ENCODE measurements around the gene FCN3. TPM values are rescaled to one million over a fixed set of nuclear protein-coding genes. Genes with fewer than 3 reads are reported as not detected.

FCN3 gene
- total and polyA plus RNA-seq, 2 experiments from 2014 or later = not detected

GRCh38 chr1:27367160-27367650 lies 7.4 kb downstream of the FCN3 start:
- H3K79me2 ChIP-seq = no peaks in the 10 kb centered on the region
- no peaks in the 10 kb centered on the region for H3K9me2 ChIP-seq (replicated peaks; ENCODE audit: insufficient read depth)
- no peaks in the 10 kb centered on the region for H3K9me3 ChIP-seq (ENCODE audit: low read depth)
- WGBS (ENCODE audit: low lambda C conversion rate, missing lambda C conversion rate) = 36% methylated on average over 8 of the region's 8 CpGs
- no peaks in the 10 kb centered on the region for H4K20me1 ChIP-seq (ENCODE audit: insufficient read depth, poor library complexity, severe bottlenecking)
- DNase-seq (ENCODE audit: low spot score) = no peak
- H3K27ac ChIP-seq = peak overlapping the region; percentile 90
- peak overlapping the region; percentile 60 for H3K4me3 ChIP-seq
- TF ChIP-seq EZH2phosphoT487 (IDR thresholded peaks at IDR 0.05; ENCODE audit: low read depth, severe bottlenecking, unreplicated experiment) (no peak), EZH2 (IDR thresholded peaks at IDR 0.05; ENCODE audit: borderline replicate concordance) (no peak), CTCF (IDR thresholded peaks at IDR 0.05; ENCODE audit: poor library complexity) (no peak)
- H3K4me2 ChIP-seq = peak overlapping the region; percentile 98
- H3K4me1 ChIP-seq (ENCODE audit: insufficient read depth) = peaks cover 7% of the 10 kb centered on the region
- no peaks in the 10 kb centered on the region for H3K27me3 ChIP-seq
- H2AFZ ChIP-seq = peak overlapping the region; percentile 98
- H3K36me3 ChIP-seq (replicated peaks; ENCODE audit: insufficient read depth, low read depth) = no peaks in the 10 kb centered on the region

GRCh38 chr1:27366411-27367159 lies 8.0 kb downstream of the FCN3 start, which contains the start of gene MAP3K6:
MAP3K6 (minus strand) TSS chr1:27366961; CDS start chr1:27366597, 364 bp downstream.
- Histone ChIP-seq H3K79me2 (no peaks in the 10 kb centered on the region), H3K4me2 (peak within 1 kb of the TSS; percentile 98), H3K27me3 (no peaks in the 10 kb centered on the region), H3K4me3 (peak within 1 kb of the TSS; percentile 60), H3K36me3 (replicated peaks; ENCODE audit: insufficient read depth, low read depth) (no peaks in the 10 kb centered on the region), H3K27ac (peak within 1 kb of the TSS; percentile 90), H2AFZ (peak within 1 kb of the TSS; percentile 98), H3K9me2 (replicated peaks; ENCODE audit: insufficient read depth) (no peaks in the 10 kb centered on the region), H3K9me3 (ENCODE audit: low read depth) (no peaks in the 10 kb centered on the region), H3K4me1 (ENCODE audit: insufficient read depth) (peaks cover 7% of the 10 kb centered on the region), H4K20me1 (ENCODE audit: insufficient read depth, poor library complexity, severe bottlenecking) (no peaks in the 10 kb centered on the region)
- 1% methylated on average over 55 of the region's 67 CpGs for WGBS (ENCODE audit: low lambda C conversion rate, missing lambda C conversion rate)
- peak; percentile 92 for DNase-seq (ENCODE audit: low spot score)
- TF ChIP-seq CTCF (IDR thresholded peaks at IDR 0.05; ENCODE audit: poor library complexity) (peak; percentile 47), EZH2 (IDR thresholded peaks at IDR 0.05; ENCODE audit: borderline replicate concordance) (no peak), EZH2phosphoT487 (IDR thresholded peaks at IDR 0.05; ENCODE audit: low read depth, severe bottlenecking, unreplicated experiment) (no peak)

- Histone ChIP-seq H3K27ac (peak overlapping the region; percentile 90), H4K20me1 (ENCODE audit: insufficient read depth, poor library complexity, severe bottlenecking) (no peaks in the 10 kb centered on the region), H2AFZ (peak overlapping the region; percentile 64), H3K9me3 (ENCODE audit: low read depth) (no peaks in the 10 kb centered on the region), H3K36me3 (replicated peaks; ENCODE audit: insufficient read depth, low read depth) (no peaks in the 10 kb centered on the region), H3K4me3 (peak overlapping the region; percentile 47), H3K4me1 (ENCODE audit: insufficient read depth) (peaks cover 7% of the 10 kb centered on the region), H3K9me2 (replicated peaks; ENCODE audit: insufficient read depth) (no peaks in the 10 kb centered on the region), H3K4me2 (peak overlapping the region; percentile 98), H3K27me3 (no peaks in the 10 kb centered on the region), H3K79me2 (no peaks in the 10 kb centered on the region)
- WGBS (ENCODE audit: low lambda C conversion rate, missing lambda C conversion rate) = 1% methylated on average over 21 of the region's 30 CpGs
- DNase-seq (ENCODE audit: low spot score) = peak; percentile 87
- TF ChIP-seq EZH2 (IDR thresholded peaks at IDR 0.05; ENCODE audit: borderline replicate concordance) (no peak), CTCF (IDR thresholded peaks at IDR 0.05; ENCODE audit: poor library complexity) (no peak), EZH2phosphoT487 (IDR thresholded peaks at IDR 0.05; ENCODE audit: low read depth, severe bottlenecking, unreplicated experiment) (no peak)
Measured at GRCh38 chr1:27366113-27366410, 8.6 kb downstream of the FCN3 start.

Data from hepatocyte (in vitro differentiated cells).